Body of pancreas (tissue), 4 donors: ENCODE results near the gene ACTA2.

ENCODE experiments used
- POLR2A ChIP-seq, 3 donors: fragments of 450-650 bp; IDR thresholded peaks; one replicate each; pipeline ENCODE4 v1.6.1; 2016; ENCODE audit warnings: antibody characterized with exemption in 3 of 3, mild to moderate bottlenecking in 2 of 3
- TF ChIP-seq, protein P1 (sequence below), 7 experiments: fragments of 450-650 bp in 4 of 7; fragments of 200-600 bp in 3 of 7; sonication (generic) in 3 of 7; IDR thresholded peaks; one replicate each; pipeline ENCODE4 v1.5.1; 2016 to 2019; ENCODE audit warnings: antibody characterized with exemption in 7 of 7

DNA sequence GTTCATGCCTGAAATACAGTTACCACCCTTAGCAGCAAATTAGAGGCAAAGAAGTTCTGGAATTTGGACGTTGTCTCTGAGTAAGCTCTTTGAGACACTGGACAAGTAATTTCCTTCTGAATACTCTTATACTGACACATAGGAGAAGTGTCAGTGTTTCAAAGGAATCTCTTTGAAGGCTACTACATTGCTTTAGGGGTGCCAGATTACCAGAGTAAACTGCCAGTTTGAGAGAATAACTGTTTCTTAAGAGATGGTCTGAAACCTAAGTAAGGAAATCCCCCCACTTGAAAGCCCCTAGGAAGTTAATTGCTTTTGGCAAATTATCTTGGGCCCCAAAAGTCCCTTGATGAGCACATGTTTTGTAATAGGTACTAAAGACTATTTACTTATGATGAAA lies 41.4 kb upstream of the ACTA2 start:
- TF ChIP-seq, protein P1, sequence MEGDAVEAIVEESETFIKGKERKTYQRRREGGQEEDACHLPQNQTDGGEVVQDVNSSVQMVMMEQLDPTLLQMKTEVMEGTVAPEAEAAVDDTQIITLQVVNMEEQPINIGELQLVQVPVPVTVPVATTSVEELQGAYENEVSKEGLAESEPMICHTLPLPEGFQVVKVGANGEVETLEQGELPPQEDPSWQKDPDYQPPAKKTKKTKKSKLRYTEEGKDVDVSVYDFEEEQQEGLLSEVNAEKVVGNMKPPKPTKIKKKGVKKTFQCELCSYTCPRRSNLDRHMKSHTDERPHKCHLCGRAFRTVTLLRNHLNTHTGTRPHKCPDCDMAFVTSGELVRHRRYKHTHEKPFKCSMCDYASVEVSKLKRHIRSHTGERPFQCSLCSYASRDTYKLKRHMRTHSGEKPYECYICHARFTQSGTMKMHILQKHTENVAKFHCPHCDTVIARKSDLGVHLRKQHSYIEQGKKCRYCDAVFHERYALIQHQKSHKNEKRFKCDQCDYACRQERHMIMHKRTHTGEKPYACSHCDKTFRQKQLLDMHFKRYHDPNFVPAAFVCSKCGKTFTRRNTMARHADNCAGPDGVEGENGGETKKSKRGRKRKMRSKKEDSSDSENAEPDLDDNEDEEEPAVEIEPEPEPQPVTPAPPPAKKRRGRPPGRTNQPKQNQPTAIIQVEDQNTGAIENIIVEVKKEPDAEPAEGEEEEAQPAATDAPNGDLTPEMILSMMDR (IDR thresholded peaks at IDR 0.05): no peak
- no peak for TF ChIP-seq POLR2A (IDR thresholded peaks at IDR 0.05)
